Panc1 (cell line): ENCODE data around the gene ATP11A. TPM values are rescaled to one million over a fixed set of nuclear protein-coding genes. Genes with fewer than 3 reads are reported as not detected.

Source experiments
- ATAC-seq: fragments of 200-7000 bp; cut with Tn5 transposase; 2 replicates; pipeline ENCODE4 v1.9.1; 2020; ENCODE audit warnings: mild to moderate bottlenecking, moderate library complexity
- BruUV-seq: library from RNA; stranded (reverse); fragments of 400-500 nt; replicated peaks from 2 replicates; lab custom pipeline; 2021; lab: Mats Ljungman, UMichigan
- CTCF ChIA-PET: fragments of 300-600 bp; sonication (Branson Sonifier 250); formaldehyde crosslinking; loops from one replicate; lab custom pipeline; 2022; ENCODE audit warnings: antibody characterized with exemption; lab: Charles Lee
- POLR2A ChIA-PET: fragments of 300-600 bp; sonication (Branson Sonifier 250); formaldehyde crosslinking; loops from one replicate; lab custom pipeline; 2022; ENCODE audit warnings: antibody characterized with exemption; lab: Charles Lee
- DNase-seq: peaks from one replicate; pipeline ENCODE4 v3.0.0-alpha.2; 2010; ENCODE audit warnings: low read depth, low spot score
- H3K27ac ChIP-seq: 2 replicates; pipeline ENCODE4 v1.5.1; 2011; ENCODE audit warnings: mild to moderate bottlenecking, low read length, inconsistent platforms
- H3K27me3 ChIP-seq: fragments of 200-500 bp; sonication (Bioruptor generic); 2 replicates; pipeline ENCODE4 v1.6.0; 2014; ENCODE audit warnings: low read length, inconsistent platforms; ENCODE audit not compliant: control insufficient read depth, insufficient read depth
- H3K36me3 ChIP-seq: fragments of 200-500 bp; sonication (Bioruptor generic); 2 replicates; pipeline ENCODE4 v1.5.1; 2014; ENCODE audit warnings: inconsistent platforms, mild to moderate bottlenecking, low read length, moderate library complexity; ENCODE audit not compliant: control insufficient read depth, insufficient read depth
- H3K4me1 ChIP-seq: 2 replicates; pipeline ENCODE4 v1.5.1; 2011; ENCODE audit warnings: inconsistent platforms, mild to moderate bottlenecking, low read length, moderate library complexity; ENCODE audit not compliant: control insufficient read depth, insufficient read depth
- H3K4me3 ChIP-seq, 2 experiments: 2 replicates each; pipeline ENCODE4 v1.5.1; 2011 to 2012; ENCODE audit warnings: low read depth in 2 of 2, low read length in 2 of 2, mild to moderate bottlenecking in 2 of 2, inconsistent platforms in 1 of 2, moderate library complexity in 1 of 2
- H3K9me3 ChIP-seq: fragments of 200-500 bp; sonication (Bioruptor generic); 2 replicates; pipeline ENCODE4 v1.5.1; 2014; ENCODE audit warnings: low read depth, mild to moderate bottlenecking, inconsistent platforms, low read length, moderate library complexity; ENCODE audit not compliant: control insufficient read depth, insufficient read depth
- CTCF ChIP-seq: fragments of 450-650 bp; IDR thresholded peaks from 2 replicates; pipeline ENCODE4 v1.5.1; 2017; ENCODE audit warnings: mild to moderate bottlenecking
- POLR2AphosphoS5 ChIP-seq: IDR thresholded peaks from 2 replicates; pipeline ENCODE4 v1.6.1; 2012; ENCODE audit warnings: mild to moderate bottlenecking, low read depth, low read length, moderate library complexity
- REST ChIP-seq, 2 experiments: IDR thresholded peaks; 2 replicates each; pipeline ENCODE4 v1.6.1; 2011 to 2012; ENCODE audit warnings: low read depth in 2 of 2, control low read depth in 1 of 2, low read length in 1 of 2, mild to moderate bottlenecking in 1 of 2, moderate library complexity in 1 of 2; ENCODE audit not compliant: insufficient read depth in 1 of 2
- SIN3A ChIP-seq: IDR thresholded peaks from 2 replicates; pipeline ENCODE4 v1.6.1; 2012; ENCODE audit warnings: low read depth, mild to moderate bottlenecking, low read length, moderate library complexity, borderline replicate concordance; ENCODE audit not compliant: insufficient read depth
- TCF7L2 ChIP-seq: IDR thresholded peaks from 2 replicates; pipeline ENCODE4 v1.6.1; 2011; ENCODE audit warnings: mild to moderate bottlenecking, low read depth, low read length, inconsistent platforms
- in situ Hi-C: cut with HindIII; loops from 2 replicates; pipeline ENCODE4 v1.10.0; 2016; ENCODE audit warnings: low sequenced_read_pairs, low pct_unique_long_range_greater_than_20kb
- intact Hi-C: fragments of 100-400 bp; cut with micrococcal nuclease; formaldehyde crosslinking; loops from one replicate; pipeline ENCODE4 v1.10.0; 2022; ENCODE audit not compliant: unreplicated experiment
- total RNA-seq: library from RNA; stranded (reverse); gene quantifications from one replicate; pipeline ENCODE4 v1.2.1, GENCODE V29; 2021; ENCODE audit not compliant: unreplicated experiment

ATP11A gene
- total RNA-seq, 1 experiment from 2014 or later: 85.8 TPM

- no peaks in the 10 kb centered on the region for H3K27me3 ChIP-seq
- no peak overlapping the region for H3K4me3 ChIP-seq
- no peaks in the 10 kb centered on the region for H3K9me3 ChIP-seq
- no TSS peak for BruUV-seq
- ChIA-PET CTCF (interaction anchor here (0.9 kb wide), 2 partner anchors 25 to 233 kb away, joined by 3 read pairs; no protein-coding TSS in a partner anchor), POLR2A (interaction anchor here (0.6 kb wide), 1 partner anchor 21 kb away, joined by 3 read pairs; no protein-coding TSS in a partner anchor)
- no peaks in the 10 kb centered on the region for H3K36me3 ChIP-seq
- in situ Hi-C loops (no loop called here), intact Hi-C loops (loop anchor here (10.0 kb wide), 1 partner anchor 229 kb away; no protein-coding TSS in a partner anchor)
- peak; percentile 93 for ATAC-seq
- peak; percentile 27 for DNase-seq
- no peaks in the 10 kb centered on the region for H3K4me1 ChIP-seq
- TF ChIP-seq POLR2AphosphoS5: no peak
- 0 out of 4 replicates have a peak, but pooled peaks of 1 of the 2 experiments have one; percentile 7 for TF ChIP-seq REST (IDR thresholded peaks at IDR 0.05; ENCODE audit: insufficient read depth in 1 of 2, low read depth in 2 of 2, low read length in 1 of 2)
- peak; percentile 84 for TF ChIP-seq CTCF
- H3K27ac ChIP-seq: no peak overlapping the region; the same call in 1 of the 2 replicates
These were observed 184.3 kb downstream of the ATP11A start for GRCh38 chr13:112873851-112874750.

GRCh38 chr13:112874751-112875300, 185.0 kb downstream of the ATP11A start:
- no TSS peak for BruUV-seq
- Histone ChIP-seq H3K4me1 (no peaks in the 10 kb centered on the region), H3K36me3 (no peaks in the 10 kb centered on the region), H3K9me3 (no peaks in the 10 kb centered on the region), H3K27ac (no peak overlapping the region), H3K27me3 (no peaks in the 10 kb centered on the region), H3K4me3 (no peak overlapping the region)
- CTCF ChIA-PET: no interaction called here
- DNase-seq (no peak), ATAC-seq (peak; percentile 5; the same call in 1 of the 2 replicates)
- TF ChIP-seq CTCF (no peak), REST (IDR thresholded peaks at IDR 0.05; ENCODE audit: insufficient read depth in 1 of 2, low read depth in 2 of 2, low read length in 1 of 2) (no peak), POLR2AphosphoS5 (no peak), TCF7L2 (no peak), SIN3A (no peak)
- POLR2A ChIA-PET: interaction anchor here (0.6 kb wide), 1 partner anchor 21 kb away, joined by 3 read pairs; no protein-coding TSS in a partner anchor
- in situ Hi-C loops (no loop called here), intact Hi-C loops (loop anchor here (10.0 kb wide), 1 partner anchor 230 kb away; no protein-coding TSS in a partner anchor)
